GM12874 (cell line): ENCODE measurements around the gene SPDYC.

Source experiments
- CTCF ChIP-seq: IDR thresholded peaks from 2 replicates; pipeline ENCODE4 v1.5.1; 2011; ENCODE audit warnings: low read depth, mild to moderate bottlenecking, control low read depth, low read length, moderate library complexity; ENCODE audit not compliant: insufficient read depth

The SPDYC gene

GRCh38 chr11:65188486-65188885, 18.5 kb downstream of the SPDYC start:
- no peak for TF ChIP-seq CTCF

GRCh38 chr11:65189191-65189590, 19.2 kb downstream of the SPDYC start:
- no peak for TF ChIP-seq CTCF

- TF ChIP-seq CTCF, result no peak
Measured at GRCh38 chr11:65194564-65194963, 24.5 kb downstream of the SPDYC start.

- no peak for TF ChIP-seq CTCF
Measured at GRCh38 chr11:65204143-65204542, 34.1 kb downstream of the SPDYC start.

GRCh38 chr11:65204646-65205601, 34.9 kb downstream of the SPDYC start:
- peak; percentile 97 for TF ChIP-seq CTCF

GRCh38 chr11:65205602-65205967, 35.6 kb downstream of the SPDYC start:
- no peak for TF ChIP-seq CTCF

GRCh38 chr11:65206441-65206841, 36.4 kb downstream of the SPDYC start:
- no peak for TF ChIP-seq CTCF
